Lower leg skin (tissue), 3 donors: ENCODE data around the gene ARHGEF6.

ENCODE experiments used
- CTCF ChIP-seq, 3 donors: fragments of 450-650 bp; IDR thresholded peaks; one replicate each; pipeline ENCODE4 v1.5.1; 2016; ENCODE audit warnings: antibody characterized with exemption in 3 of 3, mild to moderate bottlenecking in 3 of 3, moderate library complexity in 2 of 3
- POLR2A ChIP-seq, 2 donors: fragments of 450-650 bp; IDR thresholded peaks; one replicate each; pipeline ENCODE4 v1.6.1; 2016 to 2017; ENCODE audit warnings: antibody characterized with exemption in 2 of 2, mild to moderate bottlenecking in 1 of 2, moderate library complexity in 1 of 2

GRCh38 chrX:136658151-136658550 is 122.6 kb downstream of the ARHGEF6 start:
- TF ChIP-seq CTCF (IDR thresholded peaks at IDR 0.05) (no peak), POLR2A (IDR thresholded peaks at IDR 0.05) (no peak)
